Measurements from ENCODE around the gene FGF14.

DNA sequence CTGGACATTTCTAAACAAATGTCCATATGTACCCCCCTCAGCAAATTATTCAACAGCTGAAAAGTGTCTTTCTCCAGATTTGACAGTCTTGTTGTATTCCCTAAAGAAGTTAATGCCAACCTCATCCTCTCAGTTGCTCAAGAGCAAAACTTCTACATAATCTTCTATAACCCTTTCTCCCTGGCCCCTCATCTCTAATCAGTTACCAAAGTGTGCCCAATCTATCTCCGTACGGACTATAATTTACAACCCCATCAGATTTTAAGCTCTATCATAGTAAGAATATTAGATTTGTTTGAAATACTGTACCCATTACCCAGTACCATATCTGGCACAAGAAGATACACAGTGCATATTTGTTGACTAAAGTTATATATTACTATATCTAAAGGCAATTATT is 101.5 kb downstream of the FGF14 start:
- TF ChIP-seq RBAK (tag by site-specific recombination; IDR thresholded peaks at IDR 0.05) (no peak), ZNF214 (tag by site-specific recombination; IDR thresholded peaks at IDR 0.05; ENCODE audit: borderline replicate concordance) (no peak), ZNF830 (tag by site-specific recombination; IDR thresholded peaks at IDR 0.05; ENCODE audit: low read depth) (no peak)
- TF ChIP-seq, protein P1, sequence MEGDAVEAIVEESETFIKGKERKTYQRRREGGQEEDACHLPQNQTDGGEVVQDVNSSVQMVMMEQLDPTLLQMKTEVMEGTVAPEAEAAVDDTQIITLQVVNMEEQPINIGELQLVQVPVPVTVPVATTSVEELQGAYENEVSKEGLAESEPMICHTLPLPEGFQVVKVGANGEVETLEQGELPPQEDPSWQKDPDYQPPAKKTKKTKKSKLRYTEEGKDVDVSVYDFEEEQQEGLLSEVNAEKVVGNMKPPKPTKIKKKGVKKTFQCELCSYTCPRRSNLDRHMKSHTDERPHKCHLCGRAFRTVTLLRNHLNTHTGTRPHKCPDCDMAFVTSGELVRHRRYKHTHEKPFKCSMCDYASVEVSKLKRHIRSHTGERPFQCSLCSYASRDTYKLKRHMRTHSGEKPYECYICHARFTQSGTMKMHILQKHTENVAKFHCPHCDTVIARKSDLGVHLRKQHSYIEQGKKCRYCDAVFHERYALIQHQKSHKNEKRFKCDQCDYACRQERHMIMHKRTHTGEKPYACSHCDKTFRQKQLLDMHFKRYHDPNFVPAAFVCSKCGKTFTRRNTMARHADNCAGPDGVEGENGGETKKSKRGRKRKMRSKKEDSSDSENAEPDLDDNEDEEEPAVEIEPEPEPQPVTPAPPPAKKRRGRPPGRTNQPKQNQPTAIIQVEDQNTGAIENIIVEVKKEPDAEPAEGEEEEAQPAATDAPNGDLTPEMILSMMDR (tag by site-specific recombination; IDR thresholded peaks at IDR 0.05): no peak
- TF ChIP-seq, protein P2, sequence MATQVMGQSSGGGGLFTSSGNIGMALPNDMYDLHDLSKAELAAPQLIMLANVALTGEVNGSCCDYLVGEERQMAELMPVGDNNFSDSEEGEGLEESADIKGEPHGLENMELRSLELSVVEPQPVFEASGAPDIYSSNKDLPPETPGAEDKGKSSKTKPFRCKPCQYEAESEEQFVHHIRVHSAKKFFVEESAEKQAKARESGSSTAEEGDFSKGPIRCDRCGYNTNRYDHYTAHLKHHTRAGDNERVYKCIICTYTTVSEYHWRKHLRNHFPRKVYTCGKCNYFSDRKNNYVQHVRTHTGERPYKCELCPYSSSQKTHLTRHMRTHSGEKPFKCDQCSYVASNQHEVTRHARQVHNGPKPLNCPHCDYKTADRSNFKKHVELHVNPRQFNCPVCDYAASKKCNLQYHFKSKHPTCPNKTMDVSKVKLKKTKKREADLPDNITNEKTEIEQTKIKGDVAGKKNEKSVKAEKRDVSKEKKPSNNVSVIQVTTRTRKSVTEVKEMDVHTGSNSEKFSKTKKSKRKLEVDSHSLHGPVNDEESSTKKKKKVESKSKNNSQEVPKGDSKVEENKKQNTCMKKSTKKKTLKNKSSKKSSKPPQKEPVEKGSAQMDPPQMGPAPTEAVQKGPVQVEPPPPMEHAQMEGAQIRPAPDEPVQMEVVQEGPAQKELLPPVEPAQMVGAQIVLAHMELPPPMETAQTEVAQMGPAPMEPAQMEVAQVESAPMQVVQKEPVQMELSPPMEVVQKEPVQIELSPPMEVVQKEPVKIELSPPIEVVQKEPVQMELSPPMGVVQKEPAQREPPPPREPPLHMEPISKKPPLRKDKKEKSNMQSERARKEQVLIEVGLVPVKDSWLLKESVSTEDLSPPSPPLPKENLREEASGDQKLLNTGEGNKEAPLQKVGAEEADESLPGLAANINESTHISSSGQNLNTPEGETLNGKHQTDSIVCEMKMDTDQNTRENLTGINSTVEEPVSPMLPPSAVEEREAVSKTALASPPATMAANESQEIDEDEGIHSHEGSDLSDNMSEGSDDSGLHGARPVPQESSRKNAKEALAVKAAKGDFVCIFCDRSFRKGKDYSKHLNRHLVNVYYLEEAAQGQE (tag by site-specific recombination; IDR thresholded peaks at IDR 0.05): no peak
